MG63 (cell line): ENCODE results near the gene ERBB4. TPM values are rescaled to one million over a fixed set of nuclear protein-coding genes. Genes with fewer than 3 reads are reported as not detected.
A peak's percentile ranks its signal among the peaks of the same experiment; 100 is the strongest.
"Not testable (repeated sequence)": the region's sequence is repeated elsewhere in the genome, so short reads cannot be mapped to it uniquely, and the experiment has no call there.

Experiments
- DNase-seq: peaks from one replicate; pipeline ENCODE4 v3.0.0-alpha.2; 2020
- H3K27me3 ChIP-seq: fragments of 250-450 bp; sonication (Bioruptor Pico); 2 replicates; pipeline ENCODE4 v1.5.1; 2020; ENCODE audit warnings: mild to moderate bottlenecking, moderate library complexity
- H3K36me3 ChIP-seq: fragments of 250-450 bp; sonication (Bioruptor Pico); 2 replicates; pipeline ENCODE4 v1.5.1; 2020; ENCODE audit warnings: mild to moderate bottlenecking, moderate library complexity
- H3K4me3 ChIP-seq: fragments of 250-450 bp; sonication (Bioruptor Pico); 2 replicates; pipeline ENCODE4 v1.5.1; 2020; ENCODE audit warnings: mild to moderate bottlenecking, moderate library complexity
- H3K9me3 ChIP-seq: fragments of 250-450 bp; sonication (Bioruptor Pico); 2 replicates; pipeline ENCODE4 v1.5.1; 2020; ENCODE audit warnings: mild to moderate bottlenecking, moderate library complexity
- total RNA-seq: library from RNA; depleted of rRNA; stranded (reverse); fragments of >200 nt; shearing (Covaris generic); gene quantifications from 2 replicates; pipeline ENCODE4 v1.2.3, GENCODE V29; 2014; ENCODE audit warnings: low replicate concordance

The ERBB4 gene
- total RNA-seq, 1 experiment from 2014 or later: 0.07 TPM

GRCh38 chr2:211649331-211649730 is 889.3 kb downstream of the ERBB4 start:
- no peaks in the 10 kb centered on the region for H3K9me3 ChIP-seq
- H3K36me3 ChIP-seq: no peaks in the 10 kb centered on the region
- no peak for DNase-seq
- no peaks in the 10 kb centered on the region for H3K27me3 ChIP-seq
- H3K4me3 ChIP-seq: no peak overlapping the region

GRCh38 chr2:211631503-211631902 is 907.1 kb downstream of the ERBB4 start:
- no peak for DNase-seq
- no peak overlapping the region for H3K4me3 ChIP-seq
- no peaks in the 10 kb centered on the region for H3K9me3 ChIP-seq
- H3K36me3 ChIP-seq: no peaks in the 10 kb centered on the region
- H3K27me3 ChIP-seq: no peaks in the 10 kb centered on the region

- H3K4me3 ChIP-seq: no peak overlapping the region
- no peak for DNase-seq
- H3K36me3 ChIP-seq: no peaks in the 10 kb centered on the region
- no peaks in the 10 kb centered on the region for H3K9me3 ChIP-seq
- no peaks in the 10 kb centered on the region for H3K27me3 ChIP-seq
Observed at GRCh38 chr2:211623096-211623495, 915.5 kb downstream of the ERBB4 start.

- Histone ChIP-seq H3K36me3 (no peaks in the 10 kb centered on the region), H3K9me3 (no peaks in the 10 kb centered on the region), H3K27me3 (no peaks in the 10 kb centered on the region), H3K4me3 (no peak overlapping the region)
- no peak for DNase-seq
Observed at GRCh38 chr2:211620986-211621385, 917.6 kb downstream of the ERBB4 start.

- Histone ChIP-seq H3K9me3 (no peaks in the 10 kb centered on the region), H3K36me3 (no peaks in the 10 kb centered on the region), H3K27me3 (no peaks in the 10 kb centered on the region), H3K4me3 (no peak overlapping the region)
- no peak for DNase-seq
Observed at GRCh38 chr2:211617803-211618202, 920.8 kb downstream of the ERBB4 start.

- H3K9me3 ChIP-seq: no peaks in the 10 kb centered on the region
- no peak for DNase-seq
- H3K36me3 ChIP-seq: no peaks in the 10 kb centered on the region
- no peaks in the 10 kb centered on the region for H3K27me3 ChIP-seq
- peak overlapping the region; percentile 57 for H3K4me3 ChIP-seq
Observed at GRCh38 chr2:211611621-211612020, 927.0 kb downstream of the ERBB4 start.

- Histone ChIP-seq H3K9me3 (no peaks in the 10 kb centered on the region), H3K27me3 (no peaks in the 10 kb centered on the region), H3K36me3 (no peaks in the 10 kb centered on the region), H3K4me3 (peak overlapping the region; percentile 57)
- DNase-seq: peak; percentile 67
Observed at GRCh38 chr2:211611061-211611518, 927.5 kb downstream of the ERBB4 start.

GRCh38 chr2:211609127-211609526 is 929.5 kb downstream of the ERBB4 start:
- no peaks in the 10 kb centered on the region for H3K36me3 ChIP-seq
- H3K27me3 ChIP-seq: no peaks in the 10 kb centered on the region
- no peaks in the 10 kb centered on the region for H3K9me3 ChIP-seq
- H3K4me3 ChIP-seq: no peak overlapping the region
- no peak for DNase-seq

GRCh38 chr2:211599146-211599545 is 939.5 kb downstream of the ERBB4 start:
- H3K9me3 ChIP-seq: no peaks in the 10 kb centered on the region
- no peak overlapping the region for H3K4me3 ChIP-seq
- H3K27me3 ChIP-seq: no peaks in the 10 kb centered on the region
- DNase-seq: no peak
- no peaks in the 10 kb centered on the region for H3K36me3 ChIP-seq

- no peak for DNase-seq
- Histone ChIP-seq H3K27me3 (no peaks in the 10 kb centered on the region), H3K9me3 (no peaks in the 10 kb centered on the region), H3K4me3 (no peak overlapping the region), H3K36me3 (no peaks in the 10 kb centered on the region)
Observed at GRCh38 chr2:211598238-211598637, 940.4 kb downstream of the ERBB4 start.

- H3K9me3 ChIP-seq, H3K36me3 ChIP-seq, H3K27me3 ChIP-seq, H3K4me3 ChIP-seq, DNase-seq: not testable (repeated sequence)
Observed at GRCh38 chr2:211592006-211592405, 946.6 kb downstream of the ERBB4 start.

- no peak for DNase-seq
- H3K27me3 ChIP-seq: no peaks in the 10 kb centered on the region
- no peaks in the 10 kb centered on the region for H3K9me3 ChIP-seq
- H3K36me3 ChIP-seq: no peaks in the 10 kb centered on the region
- no peak overlapping the region for H3K4me3 ChIP-seq
Observed at GRCh38 chr2:211591426-211591825, 947.2 kb downstream of the ERBB4 start.

GRCh38 chr2:211568439-211568838 is 970.2 kb downstream of the ERBB4 start:
- H3K27me3 ChIP-seq: no peaks in the 10 kb centered on the region

GRCh38 chr2:211564441-211564840 is 974.2 kb downstream of the ERBB4 start:
- H3K27me3 ChIP-seq: no peaks in the 10 kb centered on the region
- no peak for DNase-seq
- no peak overlapping the region for H3K4me3 ChIP-seq
- H3K36me3 ChIP-seq: no peaks in the 10 kb centered on the region
- H3K9me3 ChIP-seq: no peaks in the 10 kb centered on the region

More at GRCh38 chr2:211568439-211568838, 970.2 kb downstream of the ERBB4 start:
- Histone ChIP-seq H3K36me3 (no peaks in the 10 kb centered on the region), H3K9me3 (no peaks in the 10 kb centered on the region), H3K4me3 (no peak overlapping the region)
- DNase-seq: no peak

GRCh38 chr2:211545582-211545981 is 993.0 kb downstream of the ERBB4 start:
- Histone ChIP-seq H3K27me3 (no peaks in the 10 kb centered on the region), H3K9me3 (no peaks in the 10 kb centered on the region), H3K4me3 (no peak overlapping the region), H3K36me3 (no peaks in the 10 kb centered on the region)
- DNase-seq: no peak

GRCh38 chr2:211534632-211535031 is 1004.0 kb downstream of the ERBB4 start:
- H3K4me3 ChIP-seq: no peak overlapping the region
- no peaks in the 10 kb centered on the region for H3K27me3 ChIP-seq
- H3K9me3 ChIP-seq: no peaks in the 10 kb centered on the region
- no peaks in the 10 kb centered on the region for H3K36me3 ChIP-seq
- no peak for DNase-seq

GRCh38 chr2:211524248-211524647 is 1014.4 kb downstream of the ERBB4 start:
- not testable (repeated sequence) for DNase-seq, H3K4me3 ChIP-seq, H3K9me3 ChIP-seq, H3K27me3 ChIP-seq, H3K36me3 ChIP-seq

GRCh38 chr2:211516537-211516936 is 1022.1 kb downstream of the ERBB4 start:
- no peaks in the 10 kb centered on the region for H3K9me3 ChIP-seq
- H3K27me3 ChIP-seq: no peaks in the 10 kb centered on the region
- no peaks in the 10 kb centered on the region for H3K36me3 ChIP-seq
- H3K4me3 ChIP-seq: no peak overlapping the region
- no peak for DNase-seq

GRCh38 chr2:211514049-211514448 is 1024.6 kb downstream of the ERBB4 start:
- Histone ChIP-seq H3K4me3 (no peak overlapping the region), H3K9me3 (no peaks in the 10 kb centered on the region), H3K36me3 (no peaks in the 10 kb centered on the region), H3K27me3 (no peaks in the 10 kb centered on the region)
- no peak for DNase-seq
